HL-60 (cell line): ENCODE data around the gene BANF1.

Source experiments
- DNase-seq, 2 experiments: peaks; one replicate each; pipeline ENCODE4 v3.0.0-alpha.2; 2010 to 2020; ENCODE audit warnings: low read depth in 1 of 2, low spot score in 1 of 2
- H3K27ac ChIP-seq: fragments of 250-450 bp; sonication (Bioruptor Pico); replicated peaks from 2 replicates; pipeline ENCODE4 v1.5.1; 2020; ENCODE audit warnings: mild to moderate bottlenecking, moderate library complexity
- H3K27me3 ChIP-seq: fragments of 250-450 bp; sonication (Bioruptor Pico); 2 replicates; pipeline ENCODE4 v1.5.1; 2021; ENCODE audit warnings: mild to moderate bottlenecking, moderate library complexity; ENCODE audit not compliant: insufficient read depth, poor library complexity, severe bottlenecking
- H3K4me3 ChIP-seq: replicated peaks from 2 replicates; pipeline ENCODE4 v1.5.1; 2011; ENCODE audit warnings: mild to moderate bottlenecking, control low read depth, low read length; ENCODE audit not compliant: insufficient read depth
- GABPA ChIP-seq: IDR thresholded peaks from 2 replicates; pipeline ENCODE4 v1.6.1; 2012; ENCODE audit warnings: low read depth
- POLR2AphosphoS5 ChIP-seq: IDR thresholded peaks from 2 replicates; pipeline ENCODE4 v1.6.1; 2012; ENCODE audit warnings: low read depth
- SPI1 ChIP-seq: IDR thresholded peaks from 2 replicates; pipeline ENCODE4 v1.6.1; 2012; ENCODE audit warnings: low read depth, mild to moderate bottlenecking, borderline replicate concordance
- TF ChIP-seq, protein P1 (sequence below): IDR thresholded peaks from one replicate; pipeline ENCODE4 v1.5.1; 2011; ENCODE audit warnings: low read length, control low read depth, inconsistent platforms; ENCODE audit not compliant: insufficient read depth
- TF ChIP-seq, protein P2 (sequence below): IDR thresholded peaks from 2 replicates; pipeline ENCODE4 v1.6.1; 2012; ENCODE audit warnings: low read depth; ENCODE audit not compliant: insufficient replicate concordance

Gene BANF1

DNA sequence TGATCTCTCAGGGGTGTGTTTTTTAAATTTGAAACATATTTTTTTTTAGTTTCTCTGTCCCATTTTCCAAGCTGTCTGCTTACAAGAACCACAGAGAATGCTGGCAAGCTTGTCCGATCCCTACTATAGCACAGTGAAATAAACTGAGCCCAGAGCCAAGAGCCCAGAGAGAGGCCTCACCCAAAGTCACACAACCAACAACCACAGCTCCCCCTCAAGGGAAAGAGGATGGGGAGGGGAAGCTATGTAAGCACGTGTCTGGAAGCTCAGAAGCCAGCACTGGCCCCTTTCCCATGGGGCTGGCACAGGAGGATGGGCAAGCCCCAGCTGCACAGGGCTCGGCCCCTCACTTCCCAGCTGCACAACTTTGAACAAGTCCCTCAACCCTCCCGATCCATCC is 44.0 kb upstream of the BANF1 start:
- TF ChIP-seq SPI1: no peak
- TF ChIP-seq, protein P1, sequence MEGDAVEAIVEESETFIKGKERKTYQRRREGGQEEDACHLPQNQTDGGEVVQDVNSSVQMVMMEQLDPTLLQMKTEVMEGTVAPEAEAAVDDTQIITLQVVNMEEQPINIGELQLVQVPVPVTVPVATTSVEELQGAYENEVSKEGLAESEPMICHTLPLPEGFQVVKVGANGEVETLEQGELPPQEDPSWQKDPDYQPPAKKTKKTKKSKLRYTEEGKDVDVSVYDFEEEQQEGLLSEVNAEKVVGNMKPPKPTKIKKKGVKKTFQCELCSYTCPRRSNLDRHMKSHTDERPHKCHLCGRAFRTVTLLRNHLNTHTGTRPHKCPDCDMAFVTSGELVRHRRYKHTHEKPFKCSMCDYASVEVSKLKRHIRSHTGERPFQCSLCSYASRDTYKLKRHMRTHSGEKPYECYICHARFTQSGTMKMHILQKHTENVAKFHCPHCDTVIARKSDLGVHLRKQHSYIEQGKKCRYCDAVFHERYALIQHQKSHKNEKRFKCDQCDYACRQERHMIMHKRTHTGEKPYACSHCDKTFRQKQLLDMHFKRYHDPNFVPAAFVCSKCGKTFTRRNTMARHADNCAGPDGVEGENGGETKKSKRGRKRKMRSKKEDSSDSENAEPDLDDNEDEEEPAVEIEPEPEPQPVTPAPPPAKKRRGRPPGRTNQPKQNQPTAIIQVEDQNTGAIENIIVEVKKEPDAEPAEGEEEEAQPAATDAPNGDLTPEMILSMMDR: no peak
- TF ChIP-seq, protein P2, sequence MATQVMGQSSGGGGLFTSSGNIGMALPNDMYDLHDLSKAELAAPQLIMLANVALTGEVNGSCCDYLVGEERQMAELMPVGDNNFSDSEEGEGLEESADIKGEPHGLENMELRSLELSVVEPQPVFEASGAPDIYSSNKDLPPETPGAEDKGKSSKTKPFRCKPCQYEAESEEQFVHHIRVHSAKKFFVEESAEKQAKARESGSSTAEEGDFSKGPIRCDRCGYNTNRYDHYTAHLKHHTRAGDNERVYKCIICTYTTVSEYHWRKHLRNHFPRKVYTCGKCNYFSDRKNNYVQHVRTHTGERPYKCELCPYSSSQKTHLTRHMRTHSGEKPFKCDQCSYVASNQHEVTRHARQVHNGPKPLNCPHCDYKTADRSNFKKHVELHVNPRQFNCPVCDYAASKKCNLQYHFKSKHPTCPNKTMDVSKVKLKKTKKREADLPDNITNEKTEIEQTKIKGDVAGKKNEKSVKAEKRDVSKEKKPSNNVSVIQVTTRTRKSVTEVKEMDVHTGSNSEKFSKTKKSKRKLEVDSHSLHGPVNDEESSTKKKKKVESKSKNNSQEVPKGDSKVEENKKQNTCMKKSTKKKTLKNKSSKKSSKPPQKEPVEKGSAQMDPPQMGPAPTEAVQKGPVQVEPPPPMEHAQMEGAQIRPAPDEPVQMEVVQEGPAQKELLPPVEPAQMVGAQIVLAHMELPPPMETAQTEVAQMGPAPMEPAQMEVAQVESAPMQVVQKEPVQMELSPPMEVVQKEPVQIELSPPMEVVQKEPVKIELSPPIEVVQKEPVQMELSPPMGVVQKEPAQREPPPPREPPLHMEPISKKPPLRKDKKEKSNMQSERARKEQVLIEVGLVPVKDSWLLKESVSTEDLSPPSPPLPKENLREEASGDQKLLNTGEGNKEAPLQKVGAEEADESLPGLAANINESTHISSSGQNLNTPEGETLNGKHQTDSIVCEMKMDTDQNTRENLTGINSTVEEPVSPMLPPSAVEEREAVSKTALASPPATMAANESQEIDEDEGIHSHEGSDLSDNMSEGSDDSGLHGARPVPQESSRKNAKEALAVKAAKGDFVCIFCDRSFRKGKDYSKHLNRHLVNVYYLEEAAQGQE: no peak
- no peak for TF ChIP-seq POLR2AphosphoS5
- TF ChIP-seq GABPA: no peak
- DNase-seq: no peak
- Histone ChIP-seq H3K27ac (no peak overlapping the region), H3K27me3 (no peaks in the 10 kb centered on the region), H3K4me3 (no peak overlapping the region)

DNA sequence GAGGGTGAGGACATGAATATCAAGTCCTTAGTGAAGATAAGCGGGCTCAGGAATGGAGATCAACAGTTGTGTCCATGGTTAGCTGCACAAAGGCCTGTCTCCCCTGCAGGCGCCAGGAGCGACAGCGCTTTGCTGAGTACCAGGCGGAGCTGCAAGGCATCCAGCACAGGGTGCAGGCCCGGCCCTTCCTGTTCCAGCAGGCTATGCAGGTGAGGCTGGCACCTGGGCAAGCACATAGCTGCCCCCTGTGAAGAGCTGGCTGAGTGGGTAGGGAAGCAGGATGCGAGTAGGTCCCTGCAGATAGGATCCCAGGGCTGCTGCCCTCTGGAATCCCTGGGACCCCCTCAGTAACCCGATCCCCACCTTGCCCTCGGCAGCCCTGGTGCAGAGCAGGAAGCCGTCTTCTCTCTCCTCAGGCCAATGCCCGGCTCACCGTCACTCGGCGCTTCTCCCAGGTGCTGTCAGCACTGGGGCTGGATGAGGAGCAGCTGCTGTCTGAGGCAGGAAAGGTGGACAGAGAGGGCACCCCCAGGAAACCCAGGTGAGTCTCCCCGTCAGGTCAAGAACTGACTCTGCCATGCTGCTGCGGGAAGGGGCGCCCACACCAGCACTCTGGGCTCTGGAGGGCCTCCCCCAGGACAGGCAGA is 43.4 kb upstream of the BANF1 start:
- TF ChIP-seq, protein P1: no peak
- TF ChIP-seq, protein P2: no peak
- TF ChIP-seq SPI1: no peak
- no peak for TF ChIP-seq POLR2AphosphoS5
- TF ChIP-seq GABPA: no peak
- no peaks in the 10 kb centered on the region for H3K27me3 ChIP-seq
- DNase-seq: no peak
- H3K27ac ChIP-seq: no peak overlapping the region
- no peak overlapping the region for H3K4me3 ChIP-seq

DNA sequence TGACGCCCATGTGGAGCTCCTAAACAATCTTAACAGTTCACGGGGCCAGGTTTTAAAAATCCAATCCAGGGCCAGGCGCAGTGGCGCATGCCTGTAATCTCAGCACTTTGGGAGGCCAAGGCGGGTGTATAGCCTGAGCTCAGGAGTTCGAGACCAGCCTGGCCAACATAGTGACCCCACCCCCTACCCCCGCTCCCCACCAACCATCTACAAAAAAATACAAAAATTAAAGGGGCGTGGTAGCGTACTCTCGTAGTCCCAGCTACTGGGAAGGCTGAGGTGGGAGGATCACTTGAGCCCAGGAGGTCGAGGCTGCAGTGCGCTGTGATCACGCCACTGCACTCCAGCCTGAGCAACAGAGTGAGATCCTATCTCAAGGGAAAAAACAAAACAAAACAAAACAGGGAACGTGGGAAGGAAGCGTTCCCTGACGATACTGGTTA is 41.5 kb upstream of the BANF1 start:
- no peaks in the 10 kb centered on the region for H3K27me3 ChIP-seq
- DNase-seq: no peak
- peak overlapping the region; percentile 80 for H3K4me3 ChIP-seq
- peak overlapping the region; percentile 88 for H3K27ac ChIP-seq
- TF ChIP-seq POLR2AphosphoS5 (no peak), GABPA (no peak), SPI1 (no peak)
- TF ChIP-seq, protein P1: no peak
- TF ChIP-seq, protein P2: no peak
